B cell (primary cell): Measurements from ENCODE around the gene APMAP.

ENCODE experiments used
- EZH2 ChIP-seq: IDR thresholded peaks from 2 replicates; pipeline ENCODE4 v1.6.1; 2012; ENCODE audit warnings: borderline replicate concordance, low read depth, mild to moderate bottlenecking, moderate library complexity, low read length; ENCODE audit not compliant: insufficient read depth, poor library complexity, severe bottlenecking
- TF ChIP-seq, protein P1 (sequence below): fragments of 200-600 bp; IDR thresholded peaks from one replicate; pipeline ENCODE4 v1.8.0; 2022; ENCODE audit warnings: antibody characterized with exemption, mild to moderate bottlenecking

DNA sequence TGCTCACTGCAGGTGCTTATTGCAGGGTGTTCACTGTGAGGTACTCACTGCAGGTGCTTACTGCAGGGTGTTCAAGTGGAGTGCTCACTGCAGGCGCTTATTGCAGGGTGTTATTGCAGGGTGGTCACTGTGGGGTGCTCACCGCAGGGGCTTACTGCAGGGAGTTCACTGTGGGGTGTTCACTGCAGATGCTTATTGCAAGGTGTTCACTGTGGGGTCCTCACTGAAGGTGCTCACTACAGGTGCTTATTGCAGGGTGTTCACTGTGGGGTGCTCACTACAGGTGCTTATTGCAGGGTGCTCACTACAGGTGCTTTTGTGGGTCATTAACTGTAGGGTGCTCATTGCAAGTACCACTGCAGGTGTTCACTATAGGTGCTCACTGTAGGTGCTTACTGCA lies 20.2 kb downstream of the APMAP start:
- TF ChIP-seq, protein P1, sequence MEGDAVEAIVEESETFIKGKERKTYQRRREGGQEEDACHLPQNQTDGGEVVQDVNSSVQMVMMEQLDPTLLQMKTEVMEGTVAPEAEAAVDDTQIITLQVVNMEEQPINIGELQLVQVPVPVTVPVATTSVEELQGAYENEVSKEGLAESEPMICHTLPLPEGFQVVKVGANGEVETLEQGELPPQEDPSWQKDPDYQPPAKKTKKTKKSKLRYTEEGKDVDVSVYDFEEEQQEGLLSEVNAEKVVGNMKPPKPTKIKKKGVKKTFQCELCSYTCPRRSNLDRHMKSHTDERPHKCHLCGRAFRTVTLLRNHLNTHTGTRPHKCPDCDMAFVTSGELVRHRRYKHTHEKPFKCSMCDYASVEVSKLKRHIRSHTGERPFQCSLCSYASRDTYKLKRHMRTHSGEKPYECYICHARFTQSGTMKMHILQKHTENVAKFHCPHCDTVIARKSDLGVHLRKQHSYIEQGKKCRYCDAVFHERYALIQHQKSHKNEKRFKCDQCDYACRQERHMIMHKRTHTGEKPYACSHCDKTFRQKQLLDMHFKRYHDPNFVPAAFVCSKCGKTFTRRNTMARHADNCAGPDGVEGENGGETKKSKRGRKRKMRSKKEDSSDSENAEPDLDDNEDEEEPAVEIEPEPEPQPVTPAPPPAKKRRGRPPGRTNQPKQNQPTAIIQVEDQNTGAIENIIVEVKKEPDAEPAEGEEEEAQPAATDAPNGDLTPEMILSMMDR = no peak
- no peak for TF ChIP-seq EZH2
